ENCODE data around the gene WWC1.

WWC1 gene

DNA sequence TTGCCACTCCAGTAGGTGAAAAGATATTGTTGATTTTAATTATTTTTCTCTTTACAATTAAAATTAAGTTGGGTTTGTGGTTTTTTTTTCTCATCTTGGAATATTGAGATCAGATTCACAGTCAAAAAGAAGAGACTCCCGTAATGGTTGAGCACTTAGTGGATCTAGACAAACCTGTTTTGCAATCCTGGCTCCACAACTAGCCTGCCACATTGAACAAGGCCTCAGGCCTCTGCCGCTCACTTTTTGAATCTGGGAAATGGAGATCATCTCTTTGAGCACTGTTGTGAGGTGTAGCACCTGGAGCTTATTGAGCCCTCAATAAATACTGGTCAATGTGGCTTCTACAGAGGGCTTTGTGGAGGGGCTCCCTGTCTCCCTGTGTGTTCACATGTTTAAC, 157.7 kb downstream of the WWC1 start:
- H3K27ac Mint-ChIP-seq: no peak overlapping the region
- peaks cover 2% of the 10 kb centered on the region for H3K36me3 Mint-ChIP-seq (ENCODE audit: low read depth)
- TF ChIP-seq, protein P1, sequence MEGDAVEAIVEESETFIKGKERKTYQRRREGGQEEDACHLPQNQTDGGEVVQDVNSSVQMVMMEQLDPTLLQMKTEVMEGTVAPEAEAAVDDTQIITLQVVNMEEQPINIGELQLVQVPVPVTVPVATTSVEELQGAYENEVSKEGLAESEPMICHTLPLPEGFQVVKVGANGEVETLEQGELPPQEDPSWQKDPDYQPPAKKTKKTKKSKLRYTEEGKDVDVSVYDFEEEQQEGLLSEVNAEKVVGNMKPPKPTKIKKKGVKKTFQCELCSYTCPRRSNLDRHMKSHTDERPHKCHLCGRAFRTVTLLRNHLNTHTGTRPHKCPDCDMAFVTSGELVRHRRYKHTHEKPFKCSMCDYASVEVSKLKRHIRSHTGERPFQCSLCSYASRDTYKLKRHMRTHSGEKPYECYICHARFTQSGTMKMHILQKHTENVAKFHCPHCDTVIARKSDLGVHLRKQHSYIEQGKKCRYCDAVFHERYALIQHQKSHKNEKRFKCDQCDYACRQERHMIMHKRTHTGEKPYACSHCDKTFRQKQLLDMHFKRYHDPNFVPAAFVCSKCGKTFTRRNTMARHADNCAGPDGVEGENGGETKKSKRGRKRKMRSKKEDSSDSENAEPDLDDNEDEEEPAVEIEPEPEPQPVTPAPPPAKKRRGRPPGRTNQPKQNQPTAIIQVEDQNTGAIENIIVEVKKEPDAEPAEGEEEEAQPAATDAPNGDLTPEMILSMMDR (IDR thresholded peaks at IDR 0.05; ENCODE audit: unreplicated experiment in 3 of 3): no peak
- no peaks in the 10 kb centered on the region for H3K9me3 Mint-ChIP-seq
- peaks cover 26% of the 10 kb centered on the region for H3K4me1 Mint-ChIP-seq
- H3K4me3 Mint-ChIP-seq: no peak overlapping the region
- no peaks in the 10 kb centered on the region for H3K27me3 Mint-ChIP-seq (ENCODE audit: low read depth)

DNA sequence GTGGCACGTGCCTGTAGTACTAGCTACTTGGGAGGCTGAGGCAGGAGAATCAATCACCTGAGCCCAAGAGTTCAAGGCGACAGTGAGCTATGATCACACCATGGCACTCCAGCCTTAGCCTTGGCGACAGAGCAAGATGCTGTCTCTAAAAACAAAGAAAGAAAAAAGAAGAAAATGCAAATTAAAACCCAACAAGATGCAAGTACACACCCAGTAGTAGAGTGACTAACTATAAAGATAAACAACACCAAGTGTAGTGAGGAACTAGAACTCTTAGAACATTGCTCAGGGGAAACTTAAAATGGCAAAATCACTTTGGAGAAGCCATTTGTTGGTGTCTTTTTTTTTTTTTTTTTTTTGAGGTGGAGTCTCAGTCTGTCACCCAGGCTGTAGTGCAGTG, 160.1 kb downstream of the WWC1 start:
- Mint-ChIP-seq H3K4me3 (no peak overlapping the region), H3K4me1 (peaks cover 22% of the 10 kb centered on the region), H3K36me3 (ENCODE audit: low read depth) (no peaks in the 10 kb centered on the region), H3K27ac (no peak overlapping the region), H3K9me3 (no peaks in the 10 kb centered on the region), H3K27me3 (ENCODE audit: low read depth) (no peaks in the 10 kb centered on the region)
- TF ChIP-seq, protein P1 (IDR thresholded peaks at IDR 0.05; ENCODE audit: unreplicated experiment in 3 of 3): no peak

DNA sequence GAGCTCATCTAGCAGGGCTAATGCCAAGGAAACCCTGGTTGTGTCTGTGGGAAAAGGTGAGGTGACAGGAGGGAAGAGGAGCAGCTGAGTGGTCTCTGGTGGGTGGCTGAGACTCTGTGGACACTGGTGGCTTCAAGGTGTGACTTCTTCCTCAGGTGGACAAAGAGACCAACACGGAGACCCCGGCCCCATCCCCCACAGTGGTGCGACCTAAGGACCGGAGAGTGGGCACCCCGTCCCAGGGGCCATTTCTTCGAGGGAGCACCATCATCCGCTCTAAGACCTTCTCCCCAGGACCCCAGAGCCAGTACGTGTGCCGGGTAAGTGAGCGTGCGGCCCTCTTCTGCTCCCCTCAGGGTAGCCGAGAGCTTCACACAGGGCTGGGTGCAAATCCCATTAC, 163.8 kb downstream of the WWC1 start:
- Mint-ChIP-seq H3K4me1 (no peaks in the 10 kb centered on the region), H3K4me3 (no peak overlapping the region), H3K27me3 (ENCODE audit: low read depth) (no peaks in the 10 kb centered on the region), H3K27ac (no peak overlapping the region), H3K9me3 (peaks cover 3% of the 10 kb centered on the region), H3K36me3 (ENCODE audit: low read depth) (peaks cover 17% of the 10 kb centered on the region)
- TF ChIP-seq, protein P1 (IDR thresholded peaks at IDR 0.05; ENCODE audit: unreplicated experiment in 3 of 3): no peak

DNA sequence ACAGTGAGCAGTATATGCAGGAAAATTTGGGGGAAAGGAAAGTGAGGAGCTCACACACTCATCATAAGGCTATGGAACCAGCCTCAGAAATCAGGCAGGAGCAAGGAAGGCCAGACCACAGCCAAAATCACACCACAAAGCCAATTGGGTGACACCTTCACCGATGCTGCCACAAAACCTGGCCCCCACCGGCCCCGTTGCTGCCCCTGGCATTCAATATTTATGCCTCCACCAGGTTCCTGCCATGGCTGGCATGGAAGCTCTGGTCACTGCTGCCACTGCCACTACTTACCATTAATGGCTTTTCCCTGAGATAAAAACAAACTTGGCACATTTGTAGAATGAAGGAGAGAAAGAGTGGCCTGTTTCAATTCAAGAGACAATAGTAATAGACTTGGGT, 166.1 kb downstream of the WWC1 start:
- H3K27ac Mint-ChIP-seq: no peak overlapping the region
- peaks cover 3% of the 10 kb centered on the region for H3K9me3 Mint-ChIP-seq
- H3K4me3 Mint-ChIP-seq: no peak overlapping the region
- H3K4me1 Mint-ChIP-seq: no peaks in the 10 kb centered on the region
- H3K27me3 Mint-ChIP-seq (ENCODE audit: low read depth): no peaks in the 10 kb centered on the region
- TF ChIP-seq, protein P1 (IDR thresholded peaks at IDR 0.05; ENCODE audit: unreplicated experiment in 3 of 3): no peak
- peaks cover 17% of the 10 kb centered on the region for H3K36me3 Mint-ChIP-seq (ENCODE audit: low read depth)

DNA sequence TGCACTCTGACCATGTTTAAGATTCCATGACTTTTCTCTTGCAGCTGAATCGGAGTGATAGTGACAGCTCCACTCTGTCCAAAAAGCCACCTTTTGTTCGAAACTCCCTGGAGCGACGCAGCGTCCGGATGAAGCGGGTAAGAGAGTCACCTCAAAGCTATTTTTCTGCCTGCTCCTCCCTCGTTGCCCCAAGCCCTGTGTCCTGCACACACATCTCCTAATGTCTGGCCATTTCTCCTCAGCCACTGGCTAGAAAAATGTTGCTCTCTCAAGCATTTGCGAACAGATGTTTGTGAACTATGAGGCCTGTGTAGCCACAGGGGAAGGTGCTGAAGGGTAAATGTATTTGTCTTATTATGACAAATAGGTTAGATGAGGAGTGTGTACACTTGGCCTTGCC, 169.2 kb downstream of the WWC1 start:
- H3K36me3 Mint-ChIP-seq (ENCODE audit: low read depth): peaks cover 23% of the 10 kb centered on the region
- H3K27me3 Mint-ChIP-seq (ENCODE audit: low read depth): no peaks in the 10 kb centered on the region
- H3K4me1 Mint-ChIP-seq: no peaks in the 10 kb centered on the region
- no peak overlapping the region for H3K4me3 Mint-ChIP-seq
- no peak overlapping the region for H3K27ac Mint-ChIP-seq
- H3K9me3 Mint-ChIP-seq: peaks cover 3% of the 10 kb centered on the region
- TF ChIP-seq, protein P1 (IDR thresholded peaks at IDR 0.05; ENCODE audit: unreplicated experiment in 3 of 3): no peak

DNA sequence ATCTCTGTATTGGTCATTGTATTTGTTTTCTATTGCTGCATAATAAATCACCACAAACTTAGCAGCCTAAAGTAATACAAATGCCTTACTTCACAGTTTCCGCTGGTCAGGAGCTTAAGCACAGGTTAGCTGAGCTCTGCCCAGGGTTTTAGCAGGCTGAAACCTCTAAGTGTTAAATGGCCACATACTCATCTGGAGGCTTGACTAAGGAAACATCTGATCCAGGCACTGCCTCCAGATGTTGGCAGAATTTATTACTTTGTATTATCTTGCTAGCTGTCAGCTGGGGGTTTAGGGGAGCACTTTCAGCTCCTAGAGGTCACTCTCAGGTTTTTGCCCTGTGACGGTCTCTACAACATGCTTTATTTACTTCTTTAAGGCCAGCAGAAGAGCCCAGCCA, 171.6 kb downstream of the WWC1 start:
- Mint-ChIP-seq H3K4me1 (no peaks in the 10 kb centered on the region), H3K36me3 (ENCODE audit: low read depth) (peaks cover 11% of the 10 kb centered on the region), H3K4me3 (no peak overlapping the region), H3K27me3 (ENCODE audit: low read depth) (no peaks in the 10 kb centered on the region), H3K9me3 (peaks cover 3% of the 10 kb centered on the region), H3K27ac (no peak overlapping the region)
- TF ChIP-seq, protein P1 (IDR thresholded peaks at IDR 0.05; ENCODE audit: unreplicated experiment in 3 of 3): no peak
